ENCODE results near the gene PTPRK.

- no peak for TF ChIP-seq SMC3 (IDR thresholded peaks at IDR 0.05; ENCODE audit: low read length)
- no peak for TF ChIP-seq KDM1A (CRISPR knock-in tag; IDR thresholded peaks at IDR 0.05)
- no peak for TF ChIP-seq ATF4 (CRISPR knock-in tag; IDR thresholded peaks at IDR 0.05)
- no peak for TF ChIP-seq POLR2A (IDR thresholded peaks at IDR 0.05; ENCODE audit: insufficient read depth in 1 of 2, low read depth in 2 of 2, low read length in 2 of 2)
- TF ChIP-seq SAFB2 (CRISPR knock-in tag; IDR thresholded peaks at IDR 0.05; ENCODE audit: borderline replicate concordance, low read depth): no peak
- TF ChIP-seq RNF2 (conservative IDR thresholded peaks at IDR 0.05; ENCODE audit: low read depth): no peak
- TF ChIP-seq NONO (IDR thresholded peaks at IDR 0.05): no peak
- TF ChIP-seq NONO (CRISPR knock-in tag; conservative IDR thresholded peaks at IDR 0.05): no peak
- no peak for TF ChIP-seq ZNF766 (CRISPR knock-in tag; IDR thresholded peaks at IDR 0.05; ENCODE audit: borderline replicate concordance)
- no peak for TF ChIP-seq JUN (CRISPR knock-in tag; IDR thresholded peaks at IDR 0.05)
Observed at GRCh38 chr6:128461501-128461900, 58.9 kb downstream of the PTPRK start.

Measured in HepG2 (cell line).